Islet of Langerhans (tissue), 1 donor: ENCODE data around the gene TMC2.
"Not testable (repeated sequence)": the region's sequence is repeated elsewhere in the genome, so short reads cannot be mapped to it uniquely, and the experiment has no call there.

Source experiments
- FAIRE-seq: peaks from one replicate; lab custom pipeline; 2011; peaks lifted over from hg19 to GRCh38; lab: Jason Lieb, UNC

Gene TMC2

GRCh38 chr20:2536560-2536986, at the start of gene TMC2:
Gene TMC2, plus strand, starts transcription at chr20:2536573. Its CDS starts 49 bp downstream, at chr20:2536622.
- FAIRE-seq, result no peak

GRCh38 chr20:2502808-2503384, 33.5 kb upstream of the TMC2 start:
- FAIRE-seq, result not testable (repeated sequence)

GRCh38 chr20:2504803-2505202, 31.6 kb upstream of the TMC2 start:
- FAIRE-seq, result not testable (repeated sequence)

- not testable (repeated sequence) for FAIRE-seq
Observed at GRCh38 chr20:2506426-2506825, 29.9 kb upstream of the TMC2 start.

GRCh38 chr20:2507464-2507863, 28.9 kb upstream of the TMC2 start:
- FAIRE-seq, result no peak

GRCh38 chr20:2507875-2508630, 28.3 kb upstream of the TMC2 start:
- no peak for FAIRE-seq

- FAIRE-seq, result peak; percentile 90
Observed at GRCh38 chr20:2508631-2509467, 27.5 kb upstream of the TMC2 start, which contains the start of gene ZNF343. Gene ZNF343, minus strand, starts transcription at chr20:2508915. Its CDS starts 15,020 bp downstream, at chr20:2493895.

- FAIRE-seq, result no peak
Observed at GRCh38 chr20:2509468-2509781, 26.9 kb upstream of the TMC2 start.

- FAIRE-seq, result no peak
Observed at GRCh38 chr20:2509794-2510193, 26.6 kb upstream of the TMC2 start.

- no peak for FAIRE-seq
Observed at GRCh38 chr20:2515203-2515602, 21.2 kb upstream of the TMC2 start.

GRCh38 chr20:2516399-2516798, 20.0 kb upstream of the TMC2 start:
- no peak for FAIRE-seq

GRCh38 chr20:2518096-2518495, 18.3 kb upstream of the TMC2 start:
- FAIRE-seq, result no peak

- FAIRE-seq, result no peak
Observed at GRCh38 chr20:2518558-2518957, 17.8 kb upstream of the TMC2 start.

- no peak for FAIRE-seq
Observed at GRCh38 chr20:2519115-2519809, 17.1 kb upstream of the TMC2 start.

GRCh38 chr20:2520617-2521016, 15.8 kb upstream of the TMC2 start:
- FAIRE-seq, result no peak

- no peak for FAIRE-seq
Observed at GRCh38 chr20:2521369-2522305, 14.7 kb upstream of the TMC2 start.

- FAIRE-seq, result not testable (repeated sequence)
Observed at GRCh38 chr20:2522826-2523429, 13.4 kb upstream of the TMC2 start.

GRCh38 chr20:2523919-2524708, 12.3 kb upstream of the TMC2 start:
- no peak for FAIRE-seq

- FAIRE-seq, result no peak
Observed at GRCh38 chr20:2524709-2525506, 11.5 kb upstream of the TMC2 start.
